Activated CD4-positive, alpha-beta T cell treated with anti-CD3 and anti-CD28 coated beads for 4 hours (primary cell): ENCODE data around the gene BORA.
"Not testable (repeated sequence)": the region's sequence is repeated elsewhere in the genome, so short reads cannot be mapped to it uniquely, and the experiment has no call there.

Experiments used
- DNase-seq, 2 donors: peaks; one replicate each; pipeline ENCODE4 v3.0.0-alpha.2; 2020

Gene BORA

DNA sequence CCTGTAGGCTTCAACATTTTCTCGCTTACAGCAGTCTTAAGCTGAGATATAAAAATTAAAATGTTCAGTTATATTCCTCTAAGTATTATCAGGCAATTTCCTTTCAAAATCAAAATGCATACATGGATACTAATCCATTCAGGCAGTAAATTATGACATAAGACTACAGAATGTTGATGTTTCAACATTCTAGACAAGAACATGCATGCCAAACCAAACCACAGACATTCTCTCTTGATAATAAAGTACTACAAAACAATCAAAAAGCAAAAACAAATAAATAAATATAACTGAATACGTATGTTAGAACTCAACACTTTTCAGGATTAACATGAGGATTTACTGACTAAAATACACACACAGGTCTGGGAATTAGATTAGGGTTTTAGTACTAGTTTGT lies 46.3 kb downstream of the BORA start:
- DNase-seq = no peak

DNA sequence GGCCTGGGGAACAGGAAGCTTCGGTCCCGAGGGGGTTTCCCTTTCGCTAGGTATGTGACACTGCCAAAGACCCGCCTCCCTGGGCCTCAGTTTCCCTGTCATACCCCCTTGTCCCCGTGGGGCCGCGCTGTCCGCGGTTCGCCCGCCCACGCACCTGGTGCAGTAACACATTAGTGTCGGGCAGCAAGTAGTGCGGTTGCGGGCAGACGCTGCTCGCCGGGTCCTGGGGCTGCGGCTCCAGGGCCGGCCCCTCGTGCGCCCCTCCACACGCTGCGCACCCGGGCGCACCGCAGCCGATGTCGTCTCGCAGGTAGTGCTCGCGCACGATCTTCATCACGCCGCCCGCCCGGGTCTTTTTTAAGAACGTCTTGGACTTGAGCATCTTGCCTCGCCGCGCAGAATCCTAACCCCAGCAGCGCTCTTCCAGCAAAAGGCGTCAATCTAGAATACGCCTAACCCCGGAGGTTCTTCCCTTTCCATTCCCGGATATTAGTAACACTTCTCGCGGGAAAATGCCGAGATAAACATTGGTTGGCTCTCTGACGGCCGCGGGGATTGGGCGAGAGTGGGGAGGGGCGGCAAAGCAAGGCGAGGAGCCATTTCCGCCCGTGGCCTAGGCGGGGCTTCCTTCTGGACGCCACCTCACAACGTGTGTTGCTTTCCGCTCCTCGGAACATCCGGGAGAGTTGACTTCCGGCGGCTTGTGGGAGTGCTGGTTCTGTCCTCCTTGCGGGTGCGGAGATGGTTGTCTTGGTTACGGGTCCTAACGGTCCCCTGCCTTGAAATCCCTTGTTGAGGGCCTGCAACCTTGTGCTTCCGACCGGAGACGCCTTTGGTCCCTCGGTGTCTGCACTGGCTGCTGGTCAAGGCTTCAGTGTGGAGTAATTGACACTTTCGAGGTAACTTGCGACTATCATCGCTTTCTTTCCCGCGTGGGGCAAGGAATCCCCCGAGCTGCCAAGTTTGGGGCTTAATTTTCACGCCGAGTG lies 54.0 kb downstream of the BORA start, which contains the start of the genes DIS3 and PIBF1:
Gene DIS3 (minus strand): TSS at position 450 of the 989 bp plus-strand sequence. CDS start 68 bp downstream, at position 382.
Gene PIBF1 (plus strand): TSS at position 683 of the 989 bp plus-strand sequence. CDS start 1,337 bp downstream, outside the sequence.
- DNase-seq = peak; percentile 93 to 94

DNA sequence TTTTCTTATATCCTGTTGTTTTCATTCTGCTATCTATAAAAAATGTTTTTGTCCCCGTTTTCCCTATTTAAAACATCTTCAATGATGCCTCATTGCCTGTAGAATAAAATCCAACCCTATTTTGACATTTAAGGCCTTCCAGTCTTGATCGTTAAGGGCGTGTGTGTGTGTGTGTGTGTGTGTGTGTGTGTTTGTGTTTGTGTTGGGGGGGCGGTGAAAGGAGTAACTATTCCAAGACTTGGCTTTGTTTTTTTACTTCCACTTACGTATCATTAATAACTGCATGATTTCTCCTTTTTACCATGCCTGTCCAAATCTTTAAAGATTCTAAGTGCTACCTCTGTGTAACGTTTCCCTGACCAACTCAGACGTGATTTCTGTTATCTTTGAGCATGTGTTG lies 55.0 kb downstream of the BORA start:
- peak in 1 of 2 donors; percentile 8 for DNase-seq

DNA sequence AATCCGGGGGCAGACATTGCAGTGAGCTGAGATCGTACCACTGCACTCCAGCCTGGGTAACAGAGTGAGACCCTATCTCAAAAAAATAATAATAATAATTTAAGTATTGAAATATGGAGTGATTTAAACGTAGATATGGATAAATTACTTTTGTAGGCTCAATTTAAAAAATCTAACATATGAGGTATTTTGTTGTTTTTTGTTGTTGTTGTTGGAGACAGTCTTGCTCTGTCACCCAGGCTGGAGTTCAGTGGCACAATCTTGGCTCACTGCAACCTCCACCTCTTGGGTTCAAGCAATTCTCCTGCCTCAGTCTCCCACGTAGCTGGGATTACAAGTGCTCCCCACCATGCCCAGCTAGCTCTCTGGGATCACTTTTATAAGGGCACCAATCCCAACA lies 57.0 kb downstream of the BORA start:
- DNase-seq = not testable (repeated sequence)

DNA sequence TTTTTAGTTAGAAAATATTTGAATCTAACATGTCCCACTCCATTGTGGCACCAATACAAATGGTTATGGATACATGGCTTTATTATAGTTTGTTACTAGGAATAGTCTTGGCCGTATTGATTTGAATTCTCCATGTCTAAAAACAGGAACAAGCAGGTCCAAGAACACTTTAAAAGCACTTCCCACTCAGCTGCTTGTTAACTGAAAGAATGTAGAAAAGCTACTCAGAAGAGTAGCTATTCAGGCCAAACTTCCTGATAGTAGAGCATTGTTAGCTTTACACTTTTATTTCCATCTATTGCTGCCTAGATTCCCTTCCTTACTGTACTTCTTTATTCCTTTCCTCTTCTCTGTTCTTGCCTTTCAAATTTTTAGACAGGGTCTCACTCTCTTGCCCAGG lies 61.1 kb downstream of the BORA start:
- DNase-seq = no peak

DNA sequence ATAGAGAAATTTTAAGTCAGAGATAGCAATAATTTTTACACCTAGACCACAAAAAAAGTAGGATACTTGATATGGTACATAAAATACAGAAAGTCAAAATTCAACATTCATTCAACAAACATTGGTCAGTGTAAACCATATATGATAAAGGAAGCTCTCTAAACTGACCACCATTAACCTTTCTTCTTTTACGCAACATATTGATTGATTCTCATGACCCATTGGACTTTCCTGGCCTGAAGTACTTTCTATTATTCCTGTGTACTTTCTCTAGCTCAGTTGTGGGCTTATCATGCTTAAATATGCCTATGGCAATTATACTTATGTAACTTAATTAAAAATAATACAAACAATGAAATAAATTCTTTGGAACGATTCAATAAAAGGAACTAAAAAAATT lies 64.9 kb downstream of the BORA start:
- DNase-seq = no peak

DNA sequence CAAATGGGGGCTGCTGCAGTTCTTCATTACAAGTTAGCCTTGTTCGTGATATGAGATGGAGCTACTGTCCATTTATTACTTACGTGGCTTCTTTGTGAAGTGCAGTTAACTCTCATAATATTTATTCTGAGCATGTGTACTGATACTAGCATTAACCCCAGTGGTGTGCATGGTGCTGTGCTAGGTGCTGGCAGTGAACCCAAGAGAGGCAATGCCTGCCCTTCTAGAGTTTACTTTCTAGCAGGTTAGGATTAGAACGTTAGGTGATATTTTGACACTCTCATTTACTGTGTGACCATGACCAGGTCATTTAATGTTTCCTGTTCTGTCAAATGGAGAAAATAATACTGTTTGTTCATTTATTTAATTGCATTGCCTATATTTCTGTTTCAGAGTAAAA lies 71.1 kb downstream of the BORA start:
- DNase-seq = no peak

DNA sequence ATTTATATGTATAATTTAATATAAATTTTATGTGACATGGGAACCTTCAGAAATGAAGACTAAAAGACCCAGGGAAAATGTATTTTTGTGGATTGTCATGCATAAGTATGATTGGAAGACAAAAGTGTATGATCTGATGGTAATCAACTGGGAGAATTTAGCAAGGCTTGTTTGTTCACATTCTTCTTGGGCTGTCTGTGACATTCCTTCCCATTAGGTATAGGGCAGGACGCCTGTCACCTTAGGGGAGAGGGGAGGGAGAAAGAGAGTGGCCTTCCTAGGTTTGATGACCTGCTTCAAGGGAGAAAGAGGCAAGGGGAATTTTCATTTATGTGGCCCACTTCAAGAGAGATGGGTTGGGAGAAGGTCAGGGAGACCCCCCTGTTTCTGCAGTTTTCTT lies 76.6 kb downstream of the BORA start:
- no peak for DNase-seq
